Measurements from ENCODE around the gene FLAD1. TPM values are rescaled to one million over a fixed set of nuclear protein-coding genes. Genes with fewer than 3 reads are reported as not detected.

The FLAD1 gene
- total and polyA plus RNA-seq, 2 donors (not counting 3 experiments of a cell fraction or from before 2014, with no cell fraction given), result 42.2 to 59.1 TPM

GRCh38 chr1:154952664-154953063 lies 30.5 kb upstream of the FLAD1 start:
- H3K36me3 ChIP-seq (ENCODE audit: control insufficient read depth in 2 of 2, extremely low read depth in 1 of 2, insufficient read depth in 2 of 2, low read length in 2 of 2), result peaks cover 0 to 19% of the 10 kb centered on the region in 2 experiments
- FAIRE-seq (no peak), DNase-seq (ENCODE audit: low read depth, low spot score) (no peak)
- H3K27ac ChIP-seq (ENCODE audit: insufficient read depth, low read depth, low read length), result no peak overlapping the region
- H4K20me1 ChIP-seq (replicated peaks; ENCODE audit: control insufficient read depth, extremely low read depth, insufficient read depth, low read length), result no peaks in the 10 kb centered on the region
- H3K9me1 ChIP-seq (replicated peaks; ENCODE audit: control insufficient read depth, extremely low read depth, insufficient read depth, low read length), result no peaks in the 10 kb centered on the region
- intact Hi-C loops (cut with micrococcal nuclease), result no loop called here
- no peaks in the 10 kb centered on the region for H3K9me3 ChIP-seq (replicated peaks; ENCODE audit: control insufficient read depth, insufficient read depth, low read length)
- TF ChIP-seq FOS (IDR thresholded peaks at IDR 0.05; ENCODE audit: borderline replicate concordance, insufficient read depth, low read length) (no peak), POLR2AphosphoS5 (IDR thresholded peaks at IDR 0.05; ENCODE audit: insufficient read depth, low read depth, low read length) (no peak), EZH2 (IDR thresholded peaks at IDR 0.05; ENCODE audit: borderline replicate concordance, low read depth, low read length, severe bottlenecking) (no peak), POLR2A (IDR thresholded peaks at IDR 0.05; ENCODE audit: low read depth, low read length) (no peak), JUN (IDR thresholded peaks at IDR 0.05; ENCODE audit: borderline replicate concordance, insufficient read depth, insufficient read length, low read depth) (no peak), GATA2 (IDR thresholded peaks at IDR 0.05; ENCODE audit: insufficient read depth, insufficient read length, low read depth, low read length) (no peak), MYC (IDR thresholded peaks at IDR 0.05; ENCODE audit: low read depth, low read length) (no peak)
- TF ChIP-seq, protein P1, sequence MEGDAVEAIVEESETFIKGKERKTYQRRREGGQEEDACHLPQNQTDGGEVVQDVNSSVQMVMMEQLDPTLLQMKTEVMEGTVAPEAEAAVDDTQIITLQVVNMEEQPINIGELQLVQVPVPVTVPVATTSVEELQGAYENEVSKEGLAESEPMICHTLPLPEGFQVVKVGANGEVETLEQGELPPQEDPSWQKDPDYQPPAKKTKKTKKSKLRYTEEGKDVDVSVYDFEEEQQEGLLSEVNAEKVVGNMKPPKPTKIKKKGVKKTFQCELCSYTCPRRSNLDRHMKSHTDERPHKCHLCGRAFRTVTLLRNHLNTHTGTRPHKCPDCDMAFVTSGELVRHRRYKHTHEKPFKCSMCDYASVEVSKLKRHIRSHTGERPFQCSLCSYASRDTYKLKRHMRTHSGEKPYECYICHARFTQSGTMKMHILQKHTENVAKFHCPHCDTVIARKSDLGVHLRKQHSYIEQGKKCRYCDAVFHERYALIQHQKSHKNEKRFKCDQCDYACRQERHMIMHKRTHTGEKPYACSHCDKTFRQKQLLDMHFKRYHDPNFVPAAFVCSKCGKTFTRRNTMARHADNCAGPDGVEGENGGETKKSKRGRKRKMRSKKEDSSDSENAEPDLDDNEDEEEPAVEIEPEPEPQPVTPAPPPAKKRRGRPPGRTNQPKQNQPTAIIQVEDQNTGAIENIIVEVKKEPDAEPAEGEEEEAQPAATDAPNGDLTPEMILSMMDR (IDR thresholded peaks at IDR 0.05; ENCODE audit: extremely low read depth in 1 of 2, insufficient read depth in 1 of 2, low read depth in 1 of 2, low read length in 2 of 2), result no peak
- TF ChIP-seq, protein P2, sequence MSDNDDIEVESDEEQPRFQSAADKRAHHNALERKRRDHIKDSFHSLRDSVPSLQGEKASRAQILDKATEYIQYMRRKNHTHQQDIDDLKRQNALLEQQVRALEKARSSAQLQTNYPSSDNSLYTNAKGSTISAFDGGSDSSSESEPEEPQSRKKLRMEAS (IDR thresholded peaks at IDR 0.05; ENCODE audit: insufficient read depth, insufficient read length), result no peak
- BruUV-seq (replicated peaks), result no TSS peak
- dilution Hi-C loops (cut with MboI; ENCODE audit: extremely low pct_ligation_motif_present, low sequenced_read_pairs), result no loop called here
- no peak overlapping the region for H3K4me3 ChIP-seq (replicated peaks in 1 of 3; ENCODE audit: insufficient read depth in 1 of 3, low read depth in 1 of 3, low read length in 3 of 3)
- no peaks in the 10 kb centered on the region for H3K27me3 ChIP-seq (ENCODE audit: control insufficient read depth in 2 of 2, insufficient read depth in 2 of 2, low read length in 2 of 2)
- no peak overlapping the region for H3K4me2 ChIP-seq (ENCODE audit: insufficient read depth, low read length)
- ChIA-PET POLR2A (no interaction called here), CTCF (interaction anchor here (0.9 to 2.4 kb wide), 3 partner anchors 9 to 132 kb away, joined by 3 to 10 read pairs (median 4); no protein-coding TSS in a partner anchor)
- no peak overlapping the region for H3K9ac ChIP-seq (replicated peaks; ENCODE audit: extremely low read depth, insufficient read depth, low read length)
- no peak overlapping the region for H2AFZ ChIP-seq (ENCODE audit: low read depth, low read length)
- no peaks in the 10 kb centered on the region for H3K79me2 ChIP-seq (ENCODE audit: control insufficient read depth, insufficient read depth, low read length)
- peaks cover 19% of the 10 kb centered on the region for H3K4me1 ChIP-seq (ENCODE audit: control insufficient read depth, extremely low read depth, insufficient read depth, low read length)
